Calu3 (cell line): ENCODE data around the gene KIF6. TPM values are rescaled to one million over a fixed set of nuclear protein-coding genes. Genes with fewer than 3 reads are reported as not detected.

Experiments
- BruUV-seq: library from RNA; stranded (reverse); fragments of 400-500 nt; replicated peaks from 2 replicates; lab custom pipeline; 2021; lab: Mats Ljungman, UMichigan
- CTCF ChIA-PET: fragments of 300-600 bp; sonication (Branson Sonifier 250); formaldehyde crosslinking; loops from one replicate; lab custom pipeline; 2022; ENCODE audit warnings: antibody characterized with exemption; lab: Charles Lee
- DNase-seq: peaks from one replicate; pipeline ENCODE4 v3.0.0; 2022
- H3K27ac Mint-ChIP-seq: one replicate; pipeline ENCODE4 v1.8.0; 2022; ENCODE audit warnings: mixed read lengths; ENCODE audit not compliant: unreplicated experiment
- H3K27me3 Mint-ChIP-seq: one replicate; pipeline ENCODE4 v1.8.0; 2022; ENCODE audit warnings: mixed read lengths; ENCODE audit not compliant: unreplicated experiment
- H3K36me3 Mint-ChIP-seq: one replicate; pipeline ENCODE4 v1.8.0; 2022; ENCODE audit warnings: mild to moderate bottlenecking, moderate library complexity, mixed read lengths; ENCODE audit not compliant: insufficient read depth, unreplicated experiment
- H3K4me1 Mint-ChIP-seq: one replicate; pipeline ENCODE4 v1.8.0; 2022; ENCODE audit warnings: mild to moderate bottlenecking, low read depth, mixed read lengths; ENCODE audit not compliant: unreplicated experiment
- H3K4me3 Mint-ChIP-seq: one replicate; pipeline ENCODE4 v1.8.0; 2022; ENCODE audit warnings: mild to moderate bottlenecking, low read depth, moderate library complexity, mixed read lengths; ENCODE audit not compliant: unreplicated experiment
- H3K9me3 Mint-ChIP-seq: one replicate; pipeline ENCODE4 v1.8.0; 2022; ENCODE audit warnings: low read depth, mixed read lengths; ENCODE audit not compliant: unreplicated experiment
- CTCF ChIP-seq: fragments of 200-600 bp; IDR thresholded peaks from one replicate; pipeline ENCODE4 v1.8.0; 2022; ENCODE audit warnings: antibody characterized with exemption; ENCODE audit not compliant: unreplicated experiment
- intact Hi-C: fragments of 100-400 bp; cut with micrococcal nuclease; formaldehyde crosslinking; loops from one replicate; pipeline ENCODE4 v1.10.0; 2022; ENCODE audit not compliant: unreplicated experiment
- total RNA-seq: library from RNA; stranded (reverse); gene quantifications from 2 replicates; pipeline ENCODE4 v1.2.3, GENCODE V29; 2022

The KIF6 gene
- total RNA-seq, 1 experiment from 2014 or later: 0.45 TPM

- Mint-ChIP-seq H3K4me1 (peaks cover 16% of the 10 kb centered on the region), H3K36me3 (no peaks in the 10 kb centered on the region), H3K4me3 (no peak overlapping the region), H3K9me3 (no peaks in the 10 kb centered on the region), H3K27me3 (peaks cover 33% of the 10 kb centered on the region), H3K27ac (no peak overlapping the region)
- intact Hi-C loops: loop anchor here (1.0 kb wide), 1 partner anchor 73 kb away; the partner anchor contains the start of gene KCNK5
- no TSS peak for BruUV-seq
- no peak for TF ChIP-seq CTCF
- DNase-seq: no peak
- CTCF ChIA-PET: interaction anchor here (0.7 to 2.9 kb wide), 12 partner anchors 22 to 373 kb away, joined by 3 to 31 read pairs (median 7); no protein-coding TSS in a partner anchor
Observed at GRCh38 chr6:39302011-39302410, 423.2 kb downstream of the KIF6 start.

- H3K4me3 Mint-ChIP-seq: no peak overlapping the region
- BruUV-seq: no TSS peak
- no peak overlapping the region for H3K27ac Mint-ChIP-seq
- no peaks in the 10 kb centered on the region for H3K36me3 Mint-ChIP-seq
- no peaks in the 10 kb centered on the region for H3K9me3 Mint-ChIP-seq
- CTCF ChIA-PET: interaction anchor here (0.7 to 2.6 kb wide), 6 partner anchors 22 to 372 kb away, joined by 3 to 31 read pairs (median 6); no protein-coding TSS in a partner anchor
- DNase-seq: no peak
- peaks cover 29% of the 10 kb centered on the region for H3K27me3 Mint-ChIP-seq
- no peak for TF ChIP-seq CTCF
- intact Hi-C loops: loop anchor here (1.0 kb wide), 1 partner anchor 72 kb away; the partner anchor contains the start of gene KCNK5
- peaks cover 20% of the 10 kb centered on the region for H3K4me1 Mint-ChIP-seq
Observed at GRCh38 chr6:39301606-39302005, 423.6 kb downstream of the KIF6 start.

- H3K27me3 Mint-ChIP-seq: peaks cover 22% of the 10 kb centered on the region
- CTCF ChIA-PET: interaction anchor here (0.9 to 1.9 kb wide), 2 partner anchors 111 to 129 kb away, joined by 3 to 4 read pairs; no protein-coding TSS in a partner anchor
Observed at GRCh38 chr6:39300739-39301138, 424.5 kb downstream of the KIF6 start.

GRCh38 chr6:39298061-39298460 lies 427.1 kb downstream of the KIF6 start:
- intact Hi-C loops: no loop called here
- Mint-ChIP-seq H3K36me3 (no peaks in the 10 kb centered on the region), H3K27me3 (peaks cover 8% of the 10 kb centered on the region), H3K9me3 (no peaks in the 10 kb centered on the region), H3K4me3 (no peak overlapping the region), H3K4me1 (peaks cover 48% of the 10 kb centered on the region), H3K27ac (no peak overlapping the region)
- BruUV-seq: no TSS peak
- no peak for TF ChIP-seq CTCF
- no peak for DNase-seq
- CTCF ChIA-PET: interaction anchor here (1.0 kb wide), 1 partner anchor 101 kb away, joined by 3 read pairs; no protein-coding TSS in a partner anchor

More at GRCh38 chr6:39300739-39301138, 424.5 kb downstream of the KIF6 start:
- Mint-ChIP-seq H3K4me1 (peaks cover 28% of the 10 kb centered on the region), H3K36me3 (no peaks in the 10 kb centered on the region), H3K9me3 (no peaks in the 10 kb centered on the region), H3K4me3 (no peak overlapping the region), H3K27ac (no peak overlapping the region)
- no peak for DNase-seq
- BruUV-seq: no TSS peak
- no peak for TF ChIP-seq CTCF
- intact Hi-C loops: no loop called here
